Heart right ventricle (tissue), 16 donors: ENCODE results near the gene ATP8B1. TPM values are rescaled to one million over a fixed set of nuclear protein-coding genes. Genes with fewer than 3 reads are reported as not detected.
"Not testable (repeated sequence)": the region's sequence is repeated elsewhere in the genome, so short reads cannot be mapped to it uniquely, and the experiment has no call there.

Source experiments
- ATAC-seq, 8 donors: fragments of 200-7000 bp; cut with Tn5 transposase; one replicate each; pipeline ENCODE4 v1.9.1; 2020; ENCODE audit warnings: mild to moderate bottlenecking in 8 of 8, moderate library complexity in 8 of 8, moderate number of reproducible peaks in 1 of 8
- DNase-seq, 2 donors: peaks; one replicate each; pipeline ENCODE4 v3.0.0-alpha.2; 2020
- H3K27ac ChIP-seq, 10 donors: fragments of 200-600 bp; sonication (generic) in 2 of 10; one replicate each; pipeline versions ENCODE4 v1.5.0 to v1.8.0; 2020 to 2022; ENCODE audit warnings: mild to moderate bottlenecking in 3 of 10
- H3K27me3 ChIP-seq, 7 donors: fragments of 200-600 bp; one replicate each; pipeline ENCODE4 v1.8.0; 2021 to 2022; ENCODE audit warnings: mild to moderate bottlenecking in 2 of 7
- H3K36me3 ChIP-seq, 9 donors: fragments of 200-600 bp; sonication (generic) in 1 of 9; one replicate each; pipeline versions ENCODE4 v1.5.0 to v1.8.0; 2020 to 2022; ENCODE audit warnings: mild to moderate bottlenecking in 2 of 9
- H3K4me1 ChIP-seq, 9 donors: fragments of 200-600 bp; sonication (generic) in 1 of 9; one replicate each; pipeline versions ENCODE4 v1.5.0 to v1.8.0; 2020 to 2022; ENCODE audit warnings: mild to moderate bottlenecking in 4 of 9
- H3K4me3 ChIP-seq, 10 donors: fragments of 200-600 bp; sonication (generic) in 2 of 10; one replicate each; pipeline versions ENCODE4 v1.5.0 to v1.8.0; 2020 to 2022; ENCODE audit warnings: mild to moderate bottlenecking in 7 of 10, moderate library complexity in 2 of 10
- H3K9me3 ChIP-seq, 11 donors: fragments of 200-600 bp in 10 of 11; sonication (generic) in 2 of 11; one replicate each; pipeline versions ENCODE4 v1.5.0 to v1.8.0; 2013 to 2022; ENCODE audit warnings: mild to moderate bottlenecking in 2 of 11, control low read depth in 1 of 11, moderate library complexity in 1 of 11
- WGBS, 2 donors: extraction: QIAGEN DNeasy Blood & Tissue Kit; methylation state at CpG; one replicate each; pipeline ENCODE4 v1.1.7; 2013; ENCODE audit warnings: inconsistent platforms in 1 of 2; 5-methylcytosine and 5-hydroxymethylcytosine counted together
- intact Hi-C, 10 donors: fragments of 100-400 bp; cut with DNase I; formaldehyde crosslinking; loops; one replicate each; pipeline versions ENCODE4 v1.11.1 to v1.14.2; 2022
- polyA plus RNA-seq, 2 donors: library from polyadenylated mRNA; stranded (reverse); fragments of 200-250 nt; gene quantifications; one replicate each; pipeline ENCODE4 v1.2.3, GENCODE V29; 2013
- total RNA-seq, 10 donors: library from RNA; stranded (reverse); fragmentation: NEBNext Ultra II Directional in 3 of 10; extraction: Animal tissue kit (Norgen Biotek cat#: 25700) in 3 of 10; gene quantifications; one replicate each; pipeline versions ENCODE4 v1.2.1 to v1.2.4, GENCODE V29; 2021 to 2023
- TF ChIP-seq, protein P1 (sequence below), 9 donors: fragments of 200-600 bp; sonication (generic) in 2 of 9; IDR thresholded peaks; one replicate each; pipeline versions ENCODE4 v1.5.0 to v1.8.0; 2021 to 2022; ENCODE audit warnings: antibody characterized with exemption in 9 of 9, mild to moderate bottlenecking in 5 of 9, moderate library complexity in 1 of 9
- donor health status: Arrhythmogenic right ventricular cardiomyopathy.
- donor health status: ischemic (EF 13 %, LVEDD 7.1; RV severe dilation, severe dysfunction).
- donor health status: healthy with polysubstance abuse.
- donor health status: DM: no; HTN: yes; CAD: no.
- donor health status: DM: no; HTN: no; CAD: no.
- donor health status: ischemic (EF 25% LVEDD 6.9; RV normal size, moderate dysfunction).
- donor health status: ischemic (EF 25% LVEDD 5.7; RV mildly dilated, moderate dysfunction).
- donor health status: healthy.
- donor health status: DM: yes; HTN: yes; CAD: no.
- donor health status: Ischemic cardiomyopathy.
- donor health status: ischemic (EF 35%, LVEDD 5.7; RV mildly dilated, moderate dysfunction).
- donor health status: nonischemic (EF 11% LVEDD 7.7; RV severe dilation, severe dysfunction).
- donor health status: DM: yes; HTN: yes; CAD: no.
- donor health status: PGD.
- donor health status: ischemic (EF 29% LVEDD 5.4; RV normal size, mild dysfunction).
- donor health status: nonischemic (EF 23%, LVEDD 6.1; RV moderate dilation, normal function).

The ATP8B1 gene
- total and polyA plus RNA-seq, 12 donors, result 2.7 to 16.5 (median 7.2) TPM

DNA sequence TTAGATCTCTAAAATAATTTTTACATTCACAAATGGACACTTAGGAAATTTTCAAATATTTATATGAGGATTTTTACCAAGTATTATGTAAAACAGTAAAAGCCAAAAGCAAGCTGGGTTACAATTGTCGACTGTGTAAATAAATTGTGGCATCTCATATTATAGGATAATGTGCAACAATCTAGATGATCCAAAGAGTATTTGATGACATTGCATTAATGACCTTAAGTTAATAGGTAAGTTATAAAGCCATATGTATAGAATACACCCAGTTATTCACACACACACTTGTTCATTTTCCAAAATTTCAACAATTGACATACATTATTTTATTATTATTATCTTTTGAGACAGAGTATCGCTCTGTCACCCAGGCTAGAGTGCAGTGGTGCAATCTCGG, 69.3 kb downstream of the ATP8B1 start:
- H3K27me3 ChIP-seq, result no peaks in the 10 kb centered on the region
- intact Hi-C loops, result no loop called here
- TF ChIP-seq, protein P1, sequence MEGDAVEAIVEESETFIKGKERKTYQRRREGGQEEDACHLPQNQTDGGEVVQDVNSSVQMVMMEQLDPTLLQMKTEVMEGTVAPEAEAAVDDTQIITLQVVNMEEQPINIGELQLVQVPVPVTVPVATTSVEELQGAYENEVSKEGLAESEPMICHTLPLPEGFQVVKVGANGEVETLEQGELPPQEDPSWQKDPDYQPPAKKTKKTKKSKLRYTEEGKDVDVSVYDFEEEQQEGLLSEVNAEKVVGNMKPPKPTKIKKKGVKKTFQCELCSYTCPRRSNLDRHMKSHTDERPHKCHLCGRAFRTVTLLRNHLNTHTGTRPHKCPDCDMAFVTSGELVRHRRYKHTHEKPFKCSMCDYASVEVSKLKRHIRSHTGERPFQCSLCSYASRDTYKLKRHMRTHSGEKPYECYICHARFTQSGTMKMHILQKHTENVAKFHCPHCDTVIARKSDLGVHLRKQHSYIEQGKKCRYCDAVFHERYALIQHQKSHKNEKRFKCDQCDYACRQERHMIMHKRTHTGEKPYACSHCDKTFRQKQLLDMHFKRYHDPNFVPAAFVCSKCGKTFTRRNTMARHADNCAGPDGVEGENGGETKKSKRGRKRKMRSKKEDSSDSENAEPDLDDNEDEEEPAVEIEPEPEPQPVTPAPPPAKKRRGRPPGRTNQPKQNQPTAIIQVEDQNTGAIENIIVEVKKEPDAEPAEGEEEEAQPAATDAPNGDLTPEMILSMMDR (IDR thresholded peaks at IDR 0.05), result no peak

DNA sequence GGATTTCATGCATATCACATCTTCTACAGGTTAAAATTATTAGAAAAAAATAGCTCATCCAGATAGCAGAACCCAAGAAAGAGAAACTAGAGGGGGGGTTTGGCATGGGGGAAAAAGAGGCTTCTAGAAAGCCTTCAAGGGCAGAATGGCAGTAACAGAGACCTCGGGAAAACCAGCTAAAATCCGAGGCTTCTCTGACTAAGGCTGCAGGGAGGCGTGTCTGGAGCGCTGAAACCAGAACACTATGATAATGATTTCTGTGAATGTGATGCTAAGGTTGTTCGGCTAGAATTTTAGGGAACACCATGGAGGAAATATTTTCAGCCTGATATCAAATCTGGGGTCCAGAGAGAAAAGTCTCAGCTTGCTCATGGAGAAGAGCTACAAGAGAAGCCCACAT, 73.0 kb downstream of the ATP8B1 start:
- DNase-seq (no peak), ATAC-seq (no peak)
- no peak overlapping the region for H3K4me3 ChIP-seq
- H3K4me1 ChIP-seq, result peaks cover 0 to 23% (median 13%) of the 10 kb centered on the region in 9 donors
- 92 to 93% methylated on average over 5 of the region's 5 CpGs for WGBS, 2 donors
- TF ChIP-seq, protein P1 (IDR thresholded peaks at IDR 0.05), result no peak
- H3K9me3 ChIP-seq, result peaks cover 0 to 10% (median 4%) of the 10 kb centered on the region in 11 donors
- H3K36me3 ChIP-seq, result peaks cover 0 to 45% (median 8%) of the 10 kb centered on the region in 9 donors
- H3K27ac ChIP-seq, result no peak overlapping the region
- intact Hi-C loops, result no loop called here
- no peaks in the 10 kb centered on the region for H3K27me3 ChIP-seq

More for the DNA sequence above, 69.3 kb downstream of the ATP8B1 start:
- peaks cover 0 to 25% (median 0%) of the 10 kb centered on the region in 9 donors for H3K36me3 ChIP-seq
- H3K4me1 ChIP-seq, result peaks cover 0 to 26% (median 12%) of the 10 kb centered on the region in 9 donors
- no peaks in the 10 kb centered on the region for H3K9me3 ChIP-seq
- 98 to 100% methylated on average over 3 of the region's 3 CpGs for WGBS, 2 donors
- H3K4me3 ChIP-seq, result no peak overlapping the region
- no peak overlapping the region for H3K27ac ChIP-seq
- DNase-seq (no peak), ATAC-seq (no peak)

DNA sequence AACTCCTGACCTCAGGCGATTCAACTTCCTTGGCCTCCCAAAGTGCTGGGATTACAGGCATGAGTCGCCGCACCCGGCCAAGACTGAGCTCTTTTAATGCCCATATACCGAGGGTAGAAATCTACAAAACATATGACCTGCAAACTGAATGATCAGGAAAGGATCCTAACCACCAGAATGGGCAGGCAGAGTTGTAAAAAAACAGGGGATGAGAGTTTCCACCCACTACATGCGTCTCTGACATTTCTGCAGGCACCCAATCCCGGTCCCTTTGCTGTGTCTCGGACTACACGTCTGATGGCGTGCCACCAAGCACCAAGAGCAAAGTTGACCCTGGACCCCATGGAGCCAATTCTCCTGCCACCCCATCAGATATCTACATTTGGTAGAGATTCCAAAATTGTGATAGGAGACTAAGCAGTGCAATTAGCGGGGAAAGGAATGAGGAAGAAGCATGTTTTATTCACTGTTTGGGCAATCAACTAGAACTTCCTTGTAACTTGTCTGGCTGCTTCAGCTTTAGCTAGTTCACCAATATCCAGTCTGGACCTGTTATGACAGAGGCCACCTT, 74.1 kb downstream of the ATP8B1 start:
- no peak overlapping the region for H3K4me3 ChIP-seq
- intact Hi-C loops, result no loop called here
- ATAC-seq (no peak), DNase-seq (no peak)
- H3K27me3 ChIP-seq, result no peaks in the 10 kb centered on the region
- H3K4me1 ChIP-seq, result peaks cover 0 to 23% (median 13%) of the 10 kb centered on the region in 9 donors
- 63 to 67% methylated on average over 11 of the region's 11 CpGs for WGBS, 2 donors
- TF ChIP-seq, protein P1 (IDR thresholded peaks at IDR 0.05), result no peak
- H3K36me3 ChIP-seq, result peaks cover 0 to 43% (median 8%) of the 10 kb centered on the region in 9 donors
- peaks cover 0 to 12% (median 4%) of the 10 kb centered on the region in 11 donors for H3K9me3 ChIP-seq
- H3K27ac ChIP-seq, result peak overlapping the region in 2 of 10 donors; percentile 49 to 50

DNA sequence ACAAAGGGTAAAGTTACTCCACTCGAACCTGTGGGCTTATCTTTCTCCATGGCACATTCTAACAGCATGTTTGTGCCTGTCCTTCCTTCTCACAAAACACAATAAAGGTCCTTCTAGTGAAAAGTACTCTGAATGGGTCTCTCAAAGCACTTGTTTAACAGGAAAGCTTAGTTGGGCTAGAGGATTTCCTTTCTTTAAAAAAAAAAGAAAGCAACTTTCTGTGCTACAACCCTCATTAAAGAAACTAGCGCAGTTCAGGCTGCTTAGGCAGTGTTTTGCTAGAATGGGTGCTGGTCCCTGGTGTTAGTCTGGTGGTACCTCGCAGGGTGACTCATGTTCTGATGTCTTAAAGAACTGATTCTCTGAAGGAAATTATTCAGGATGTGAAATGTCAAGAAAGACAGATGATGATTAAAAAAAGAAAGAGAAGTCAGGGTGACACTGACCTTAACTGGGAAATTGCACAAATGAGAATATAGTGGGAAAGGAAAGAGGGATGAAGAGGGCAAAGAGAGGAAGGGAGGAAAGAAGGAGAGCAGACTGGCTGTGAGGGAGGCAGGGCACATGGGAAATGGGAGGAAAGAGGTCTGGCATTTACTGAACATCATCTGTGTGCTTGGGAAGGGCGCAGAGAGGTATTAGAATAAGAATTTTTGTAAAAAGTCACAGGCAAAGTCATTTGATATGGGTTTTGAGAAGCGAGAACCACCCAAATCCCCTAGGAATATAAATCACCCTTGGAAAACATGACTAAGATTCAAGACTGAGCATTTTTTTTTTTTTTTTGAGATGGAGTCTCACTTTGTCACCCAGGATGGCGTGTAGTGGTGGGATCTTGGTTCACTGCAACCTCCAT, 74.9 kb downstream of the ATP8B1 start:
- intact Hi-C loops, result no loop called here
- Histone ChIP-seq H3K27ac (peak overlapping the region in 8 of 10 donors; percentile 35 to 50 (median 43)), H3K4me3 (no peak overlapping the region), H3K36me3 (peaks cover 0 to 43% (median 8%) of the 10 kb centered on the region in 9 donors), H3K27me3 (no peaks in the 10 kb centered on the region), H3K9me3 (peaks cover 0 to 12% (median 4%) of the 10 kb centered on the region in 11 donors), H3K4me1 (peaks cover 0 to 23% (median 13%) of the 10 kb centered on the region in 9 donors)
- ATAC-seq (peak in 7 of 8 donors; percentile 26 to 80 (median 64)), DNase-seq (no peak)
- TF ChIP-seq, protein P1 (IDR thresholded peaks at IDR 0.05), result no peak
- 54 to 63% methylated on average over 6 of the region's 6 CpGs for WGBS, 2 donors

DNA sequence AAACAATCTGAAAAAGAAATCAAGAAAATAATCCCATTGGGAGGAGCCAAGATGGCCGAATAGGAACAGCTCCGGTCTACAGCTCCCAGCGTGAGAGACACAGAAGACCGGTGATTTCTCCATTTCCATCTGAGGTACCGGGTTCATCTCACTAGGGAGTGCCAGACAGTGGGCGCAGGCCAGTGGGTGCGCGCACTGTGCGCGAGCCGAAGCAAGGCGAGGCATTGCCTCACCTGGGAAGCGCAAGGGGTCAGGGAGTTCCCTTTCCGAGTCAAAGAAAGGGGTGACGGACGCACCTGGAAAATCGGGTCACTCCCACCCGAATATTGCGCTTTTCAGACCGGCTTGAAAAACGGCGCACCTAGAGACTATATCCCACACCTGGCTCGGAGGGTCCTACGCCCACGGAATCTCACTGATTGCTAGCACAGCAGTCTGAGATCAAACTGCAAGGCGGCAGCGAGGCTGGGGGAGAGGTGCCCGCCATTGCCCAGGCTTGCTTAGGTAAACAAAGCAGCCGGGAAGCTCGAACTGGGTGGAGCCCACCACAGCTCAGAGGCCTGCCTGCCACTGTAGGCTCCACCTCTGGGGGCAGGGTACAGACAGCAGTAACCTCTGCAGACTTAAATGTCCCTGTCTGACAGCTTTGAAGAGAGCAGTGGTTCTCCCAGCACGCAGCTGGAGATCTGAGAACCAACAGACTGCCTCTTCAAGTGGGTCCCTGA, 83.7 kb downstream of the ATP8B1 start:
- not testable (repeated sequence) for H3K4me3 ChIP-seq, H3K27me3 ChIP-seq, H3K27ac ChIP-seq, DNase-seq, H3K36me3 ChIP-seq, ATAC-seq
- H3K4me1 ChIP-seq, result peaks cover 0 to 12% (median 0%) of the 10 kb centered on the region in 9 donors
- 87 to 95% methylated on average over 24 to 29 of the region's 31 CpGs for WGBS, 2 donors
- intact Hi-C loops, result loop anchor here in 2 of 10 donors (5.0 to 10.0 kb wide), 2 partner anchors 43 to 85 kb away; partner anchors contain the start of gene ATP8B1 (in 1 of the 2)
- H3K9me3 ChIP-seq, result peaks cover 0 to 17% (median 0%) of the 10 kb centered on the region in 11 donors
